ENCODE results near the gene NFASC. TPM values are rescaled to one million over a fixed set of nuclear protein-coding genes. Genes with fewer than 3 reads are reported as not detected.

NFASC gene
- total and polyA plus RNA-seq, 7 experiments from 2014 or later = 0.31 TPM; not detected in 6

DNA sequence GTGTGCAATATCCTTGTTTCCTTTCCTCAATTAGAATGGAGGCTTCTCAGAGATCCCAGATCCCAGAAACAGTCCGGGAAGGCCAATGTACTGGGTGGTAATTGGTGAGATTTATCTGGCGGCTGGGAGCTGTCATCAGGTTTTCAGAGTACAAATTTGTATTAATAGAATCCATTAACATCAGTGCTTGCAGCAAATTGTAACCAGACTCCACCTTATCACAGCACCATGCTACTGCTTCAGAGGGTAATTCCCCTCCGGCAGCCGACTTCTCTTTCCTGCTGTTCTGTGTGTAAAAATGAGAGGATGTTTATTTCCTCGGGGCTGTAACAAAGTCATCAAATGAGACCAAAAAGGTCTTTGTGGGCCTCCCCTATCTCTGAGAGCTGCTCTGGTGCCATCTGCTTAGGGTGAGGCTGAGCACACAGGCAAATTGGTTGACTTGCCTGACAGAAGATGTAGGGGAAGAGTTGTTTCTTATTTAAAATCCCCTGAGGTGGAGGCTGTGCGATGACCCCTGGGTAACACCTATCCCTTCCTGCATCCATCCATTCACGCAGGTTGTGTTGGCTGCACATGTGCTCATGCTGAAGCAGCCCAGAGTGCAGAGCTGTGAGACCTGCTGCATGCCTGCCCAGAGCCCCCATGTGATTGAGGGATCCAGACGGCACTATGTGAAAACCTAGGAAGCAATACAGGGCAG is 19.2 kb downstream of the NFASC start:
- Histone ChIP-seq H3K36me3 (ENCODE audit: control insufficient read depth in 2 of 3, insufficient read depth in 3 of 3, low read length in 3 of 3) (no peaks in the 10 kb centered on the region), H3K4me3 (ENCODE audit: low read length) (no peak overlapping the region), H3K27ac (ENCODE audit: low read depth, low read length) (no peak overlapping the region), H3K4me1 (ENCODE audit: control insufficient read depth in 2 of 2, insufficient read depth in 2 of 2, low read length in 2 of 2) (no peaks in the 10 kb centered on the region), H3K27me3 (ENCODE audit: control insufficient read depth in 2 of 2, insufficient read depth in 2 of 2, low read length in 2 of 2) (no peaks in the 10 kb centered on the region), H3K9me3 (ENCODE audit: control insufficient read depth in 2 of 3, low read length in 3 of 3) (no peaks in the 10 kb centered on the region)
- H3K36me3 Mint-ChIP-seq = no peaks in the 10 kb centered on the region
- ChIA-PET POLR2A (no interaction called here), CTCF (interaction anchor here (1.7 kb wide), 1 partner anchor 9 kb away, joined by 3 read pairs; no protein-coding TSS in a partner anchor)
- DNase-seq (no peak), ATAC-seq (no peak)
- intact Hi-C loops (cut with micrococcal nuclease) = no loop called here
- H3K27ac Mint-ChIP-seq = no peak overlapping the region
- H3K4me3 Mint-ChIP-seq = no peak overlapping the region
- H3K4me1 Mint-ChIP-seq = peaks cover 0 to 2% (median 0%) of the 10 kb centered on the region in 7 donors
- H3K9me3 Mint-ChIP-seq = peaks cover 0 to 2% (median 0%) of the 10 kb centered on the region in 11 donors
- peaks cover 10 to 41% (median 22%) of the 10 kb centered on the region in 5 donors for H3K27me3 Mint-ChIP-seq

- Mint-ChIP-seq H3K4me1 (peaks cover 0 to 2% (median 0%) of the 10 kb centered on the region in 7 donors), H3K27ac (no peak overlapping the region), H3K9me3 (peaks cover 0 to 2% (median 0%) of the 10 kb centered on the region in 11 donors), H3K27me3 (peaks cover 17 to 48% (median 34%) of the 10 kb centered on the region in 5 donors), H3K4me3 (no peak overlapping the region), H3K36me3 (no peaks in the 10 kb centered on the region)
- DNase-seq (no peak), ATAC-seq (no peak)
- Histone ChIP-seq H3K9me3 (ENCODE audit: control insufficient read depth in 2 of 3, low read length in 3 of 3) (no peaks in the 10 kb centered on the region), H3K27me3 (ENCODE audit: control insufficient read depth in 2 of 2, insufficient read depth in 2 of 2, low read length in 2 of 2) (no peaks in the 10 kb centered on the region), H3K36me3 (ENCODE audit: control insufficient read depth in 2 of 3, insufficient read depth in 3 of 3, low read length in 3 of 3) (no peaks in the 10 kb centered on the region), H3K27ac (ENCODE audit: low read depth, low read length) (no peak overlapping the region), H3K4me3 (ENCODE audit: low read length) (no peak overlapping the region), H3K4me1 (ENCODE audit: control insufficient read depth in 2 of 2, insufficient read depth in 2 of 2, low read length in 2 of 2) (no peaks in the 10 kb centered on the region)
- ChIA-PET POLR2A (no interaction called here), CTCF (interaction anchor here (1.0 kb wide), 1 partner anchor 85 kb away, joined by 3 read pairs; no protein-coding TSS in a partner anchor)
- intact Hi-C loops (cut with micrococcal nuclease) = no loop called here
These were observed 21.2 kb downstream of the NFASC start for GRCh38 chr1:204891860-204892259.

GRCh38 chr1:204894031-204894430 is 23.4 kb downstream of the NFASC start:
- H3K9me3 ChIP-seq (ENCODE audit: control insufficient read depth in 2 of 3, low read length in 3 of 3) = no peaks in the 10 kb centered on the region
- peaks cover 27 to 46% (median 38%) of the 10 kb centered on the region in 5 donors for H3K27me3 Mint-ChIP-seq
- H3K27ac ChIP-seq (ENCODE audit: low read depth, low read length) = no peak overlapping the region
- H3K4me3 Mint-ChIP-seq = no peak overlapping the region
- POLR2A ChIA-PET = no interaction called here
- DNase-seq (no peak), ATAC-seq (no peak)
- H3K4me3 ChIP-seq (ENCODE audit: low read length) = no peak overlapping the region
- intact Hi-C loops (cut with micrococcal nuclease) = no loop called here
- CTCF ChIA-PET = no interaction called here
- no peaks in the 10 kb centered on the region for H3K36me3 Mint-ChIP-seq
- H3K36me3 ChIP-seq (ENCODE audit: control insufficient read depth in 2 of 3, insufficient read depth in 3 of 3, low read length in 3 of 3) = no peaks in the 10 kb centered on the region
- H3K27ac Mint-ChIP-seq = no peak overlapping the region
- peaks cover 0 to 2% (median 0%) of the 10 kb centered on the region in 11 donors for H3K9me3 Mint-ChIP-seq
- H3K4me1 Mint-ChIP-seq = peaks cover 0 to 2% (median 0%) of the 10 kb centered on the region in 7 donors
- H3K4me1 ChIP-seq (ENCODE audit: control insufficient read depth in 2 of 2, insufficient read depth in 2 of 2, low read length in 2 of 2) = no peaks in the 10 kb centered on the region
- peaks cover 0 to 6% of the 10 kb centered on the region in 2 donors for H3K27me3 ChIP-seq (ENCODE audit: control insufficient read depth in 2 of 2, insufficient read depth in 2 of 2, low read length in 2 of 2)

DNA sequence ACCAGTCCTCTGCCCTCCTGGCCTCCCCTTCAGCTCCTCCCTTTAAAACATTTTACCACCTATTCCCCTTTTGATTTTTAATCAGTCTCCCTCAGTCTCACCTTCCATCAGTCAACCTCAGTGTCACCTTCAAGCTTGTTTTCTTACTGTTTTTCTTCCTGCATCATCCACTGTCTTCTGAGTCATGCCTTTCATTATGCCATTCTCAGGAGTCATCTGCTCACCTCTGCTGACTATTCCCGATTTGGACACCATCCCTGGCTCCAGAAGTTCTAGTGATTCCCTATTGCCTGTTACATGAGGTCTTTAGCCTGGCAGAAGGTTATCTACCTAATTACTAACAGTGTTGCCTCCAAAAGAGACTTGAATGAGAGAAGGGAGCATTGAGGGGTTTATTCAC is 23.9 kb downstream of the NFASC start:
- H3K4me3 ChIP-seq (ENCODE audit: low read length) = no peak overlapping the region

GRCh38 chr1:204896023-204896422 is 25.4 kb downstream of the NFASC start:
- CTCF ChIA-PET = no interaction called here
- Mint-ChIP-seq H3K27ac (no peak overlapping the region), H3K9me3 (peaks cover 0 to 2% (median 0%) of the 10 kb centered on the region in 11 donors), H3K4me3 (no peak overlapping the region), H3K4me1 (no peaks in the 10 kb centered on the region), H3K36me3 (no peaks in the 10 kb centered on the region), H3K27me3 (peaks cover 31 to 56% (median 40%) of the 10 kb centered on the region in 5 donors)
- ATAC-seq = no peak
- intact Hi-C loops (cut with micrococcal nuclease) = no loop called here
- no peaks in the 10 kb centered on the region for H3K9me3 ChIP-seq (ENCODE audit: control insufficient read depth in 2 of 3, low read length in 3 of 3)
- H3K4me3 ChIP-seq (ENCODE audit: low read length) = no peak overlapping the region
- H3K4me1 ChIP-seq (ENCODE audit: control insufficient read depth in 2 of 2, insufficient read depth in 2 of 2, low read length in 2 of 2) = no peaks in the 10 kb centered on the region
- peaks cover 0 to 6% of the 10 kb centered on the region in 2 donors for H3K27me3 ChIP-seq (ENCODE audit: control insufficient read depth in 2 of 2, insufficient read depth in 2 of 2, low read length in 2 of 2)
- no peak for DNase-seq
- no peak overlapping the region for H3K27ac ChIP-seq (ENCODE audit: low read depth, low read length)
- no peaks in the 10 kb centered on the region for H3K36me3 ChIP-seq (ENCODE audit: control insufficient read depth in 2 of 3, insufficient read depth in 3 of 3, low read length in 3 of 3)
- POLR2A ChIA-PET = no interaction called here

More for the DNA sequence above, 23.9 kb downstream of the NFASC start:
- no peaks in the 10 kb centered on the region for H3K36me3 ChIP-seq (ENCODE audit: control insufficient read depth in 2 of 3, insufficient read depth in 3 of 3, low read length in 3 of 3)
- H3K9me3 Mint-ChIP-seq = peaks cover 0 to 2% (median 0%) of the 10 kb centered on the region in 11 donors
- CTCF ChIA-PET = no interaction called here
- POLR2A ChIA-PET = no interaction called here
- H3K27ac ChIP-seq (ENCODE audit: low read depth, low read length) = no peak overlapping the region
- no peaks in the 10 kb centered on the region for H3K9me3 ChIP-seq (ENCODE audit: control insufficient read depth in 2 of 3, low read length in 3 of 3)
- no peaks in the 10 kb centered on the region for H3K4me1 ChIP-seq (ENCODE audit: control insufficient read depth in 2 of 2, insufficient read depth in 2 of 2, low read length in 2 of 2)
- H3K4me3 Mint-ChIP-seq = no peak overlapping the region
- ATAC-seq (no peak), DNase-seq (no peak)
- peaks cover 0 to 6% of the 10 kb centered on the region in 2 donors for H3K27me3 ChIP-seq (ENCODE audit: control insufficient read depth in 2 of 2, insufficient read depth in 2 of 2, low read length in 2 of 2)
- no peaks in the 10 kb centered on the region for H3K36me3 Mint-ChIP-seq
- H3K27me3 Mint-ChIP-seq = peaks cover 27 to 46% (median 38%) of the 10 kb centered on the region in 5 donors
- no peak overlapping the region for H3K27ac Mint-ChIP-seq
- H3K4me1 Mint-ChIP-seq = peaks cover 0 to 2% (median 0%) of the 10 kb centered on the region in 7 donors
- intact Hi-C loops (cut with micrococcal nuclease) = no loop called here

DNA sequence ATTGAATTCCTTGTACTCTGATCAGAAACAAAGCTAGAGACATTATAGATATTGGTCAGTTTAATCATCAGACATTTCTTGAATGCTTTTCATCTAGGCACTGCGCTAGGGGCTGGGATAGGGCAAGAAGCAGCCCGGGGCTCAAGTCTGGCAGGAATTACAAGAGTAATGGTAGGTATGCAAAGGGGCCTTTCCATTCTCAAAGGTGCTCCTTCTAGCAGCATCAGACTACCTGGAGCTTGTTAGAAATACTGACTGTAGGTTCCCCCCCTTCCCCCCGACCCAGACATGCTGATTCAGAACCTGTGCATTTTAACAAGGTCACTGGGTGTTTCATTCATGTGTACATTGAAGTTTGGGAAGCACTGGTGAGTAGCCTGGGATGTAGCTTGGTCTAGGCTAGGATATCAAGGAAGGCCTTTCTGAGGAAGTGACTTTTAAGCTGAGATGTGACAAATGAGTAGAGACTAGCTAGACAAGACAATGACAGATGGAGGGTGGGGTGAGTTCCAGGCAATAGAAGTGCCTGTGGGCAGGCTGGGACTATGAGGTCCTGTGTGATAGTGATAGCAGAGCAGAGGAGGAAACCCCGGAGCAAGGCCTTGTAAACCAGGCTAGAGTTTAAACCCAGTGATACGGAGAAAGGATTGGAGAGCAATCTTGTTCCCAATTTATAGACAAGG is 26.3 kb downstream of the NFASC start:
- CTCF ChIA-PET = interaction anchor here (1.0 kb wide), 1 partner anchor 133 kb away, joined by 3 read pairs; no protein-coding TSS in a partner anchor
- POLR2A ChIA-PET = interaction anchor here (0.7 kb wide), 1 partner anchor 10 kb away, joined by 3 read pairs; no protein-coding TSS in a partner anchor
- H3K36me3 Mint-ChIP-seq = no peaks in the 10 kb centered on the region
- intact Hi-C loops (cut with micrococcal nuclease) = no loop called here
- H3K27ac ChIP-seq (ENCODE audit: low read depth, low read length) = no peak overlapping the region
- no peak overlapping the region for H3K4me3 ChIP-seq (ENCODE audit: low read length)
- no peak for ATAC-seq
- peaks cover 0 to 6% of the 10 kb centered on the region in 2 donors for H3K27me3 ChIP-seq (ENCODE audit: control insufficient read depth in 2 of 2, insufficient read depth in 2 of 2, low read length in 2 of 2)
- no peaks in the 10 kb centered on the region for H3K4me1 ChIP-seq (ENCODE audit: control insufficient read depth in 2 of 2, insufficient read depth in 2 of 2, low read length in 2 of 2)
- H3K9me3 ChIP-seq (ENCODE audit: control insufficient read depth in 2 of 3, low read length in 3 of 3) = no peaks in the 10 kb centered on the region
- H3K36me3 ChIP-seq (ENCODE audit: control insufficient read depth in 2 of 3, insufficient read depth in 3 of 3, low read length in 3 of 3) = no peaks in the 10 kb centered on the region
- peaks cover 0 to 2% (median 0%) of the 10 kb centered on the region in 11 donors for H3K9me3 Mint-ChIP-seq
- DNase-seq = no peak
- peaks cover 34 to 63% (median 38%) of the 10 kb centered on the region in 5 donors for H3K27me3 Mint-ChIP-seq
- H3K4me1 Mint-ChIP-seq = no peaks in the 10 kb centered on the region
- H3K4me3 Mint-ChIP-seq = no peak overlapping the region
- H3K27ac Mint-ChIP-seq = no peak overlapping the region
